HepG2 (cell line): ENCODE results near the gene ADCYAP1. TPM values are rescaled to one million over a fixed set of nuclear protein-coding genes. Genes with fewer than 3 reads are reported as not detected.
A peak's percentile ranks its signal among the peaks of the same experiment; 100 is the strongest.

Experiments
- ATAC-seq: fragments of 200-7000 bp; cut with Tn5 transposase; 3 replicates; pipeline ENCODE4 v1.9.1; 2020; ENCODE audit warnings: mild to moderate bottlenecking, moderate library complexity
- BruUV-seq: library from RNA; stranded (reverse); fragments of 400-500 nt; replicated peaks from 2 replicates; lab custom pipeline; 2021; lab: Mats Ljungman, UMichigan
- CTCF ChIA-PET: fragments of 300-600 bp; formaldehyde crosslinking; extraction: SDS; loops from one replicate; lab custom pipeline; 2021; ENCODE audit warnings: low total read pairs, inconsistent platforms, low intra/inter-chr PET ratio; lab: Yijun Ruan, JAX
- POLR2A ChIA-PET: fragments of 350-600 bp; sonication (Branson Sonifier 250); formaldehyde crosslinking; loops from one replicate; lab custom pipeline; 2020; ENCODE audit warnings: antibody characterized with exemption, inconsistent platforms; lab: Yijun Ruan, JAX
- DNase-seq: peaks from one replicate; pipeline ENCODE4 v3.0.0-alpha.2; 2015; ENCODE audit warnings: low spot score
- FAIRE-seq: peaks from 3 replicates; lab custom pipeline; 2011; peaks lifted over from hg19 to GRCh38; lab: Jason Lieb, UNC
- H2AFZ ChIP-seq: one replicate; pipeline ENCODE4 v1.6.1; 2011; ENCODE audit warnings: low read length, inconsistent platforms
- H3K27ac ChIP-seq: fragments of 300-600 bp; 3 replicates; pipeline ENCODE4 v1.8.0; 2011; ENCODE audit warnings: mixed run types, mild to moderate bottlenecking, mixed read lengths, low read length, inconsistent platforms; ENCODE audit not compliant: insufficient read depth; ENCODE audit errors: extremely low read length
- H3K27me3 ChIP-seq, 2 experiments: fragments of 200-600 bp in 1 of 2; 2 replicates in 1 of 2; 3 replicates in 1 of 2; pipeline versions ENCODE4 v1.6.0 to v1.8.0; 2011; ENCODE audit warnings: low read length in 2 of 2, mild to moderate bottlenecking in 2 of 2, moderate library complexity in 2 of 2, inconsistent platforms in 1 of 2; ENCODE audit not compliant: insufficient read depth in 2 of 2, control insufficient read depth in 1 of 2
- H3K36me3 ChIP-seq, 2 experiments: fragments of 200-600 bp in 1 of 2; replicated peaks in 1 of 2; 2 replicates in 1 of 2; 3 replicates in 1 of 2; pipeline versions ENCODE4 v1.5.1 to v1.8.0; 2011; ENCODE audit warnings: low read length in 2 of 2, inconsistent platforms in 1 of 2; ENCODE audit not compliant: insufficient read depth in 2 of 2, control insufficient read depth in 1 of 2
- H3K4me1 ChIP-seq: 2 replicates; pipeline ENCODE4 v1.5.1; 2012; ENCODE audit warnings: low read length, inconsistent platforms; ENCODE audit not compliant: insufficient read depth
- H3K4me2 ChIP-seq: 2 replicates; pipeline ENCODE4 v1.6.0; 2011; ENCODE audit warnings: low read depth, low read length, inconsistent platforms
- H3K4me3 ChIP-seq, 3 experiments: fragments of 200-600 bp in 1 of 3; sonication (generic), shearing (Covaris generic) in 1 of 3; replicated peaks in 1 of 3; 2 replicates each; pipeline ENCODE4 v1.5.1; 2011 to 2016; ENCODE audit warnings: low read length in 3 of 3, inconsistent platforms in 2 of 3, low read depth in 2 of 3, mild to moderate bottlenecking in 2 of 3, control low read depth in 1 of 3, mixed read lengths in 1 of 3; ENCODE audit not compliant: insufficient read depth in 1 of 3
- H3K79me2 ChIP-seq: one replicate; pipeline ENCODE4 v1.6.1; 2011; ENCODE audit warnings: low read length, inconsistent platforms; ENCODE audit not compliant: insufficient read depth
- H3K9ac ChIP-seq: 2 replicates; pipeline ENCODE4 v1.6.0; 2011; ENCODE audit warnings: mild to moderate bottlenecking, low read depth, low read length, inconsistent platforms; ENCODE audit not compliant: insufficient read depth
- H3K9me3 ChIP-seq: 2 replicates; pipeline ENCODE4 v1.5.1; 2012; ENCODE audit warnings: mild to moderate bottlenecking, low read length
- H4K20me1 ChIP-seq: 2 replicates; pipeline ENCODE4 v1.6.0; 2011; ENCODE audit warnings: inconsistent platforms, mild to moderate bottlenecking, low read length, moderate library complexity; ENCODE audit not compliant: insufficient read depth
- BRF2 ChIP-seq: sonication (generic); formaldehyde crosslinking; IDR thresholded peaks from 2 replicates; pipeline ENCODE4 v1.8.1; 2022; ENCODE audit warnings: mild to moderate bottlenecking, missing genetic modification reagents
- CTCF ChIP-seq: sonication (generic); formaldehyde crosslinking; IDR thresholded peaks from 2 replicates; pipeline ENCODE4 v1.5.0; 2020; ENCODE audit warnings: mild to moderate bottlenecking, missing genetic modification reagents, moderate library complexity
- FOSL2 ChIP-seq: sonication (generic); formaldehyde crosslinking; IDR thresholded peaks from 2 replicates; pipeline ENCODE4 v1.4.0; 2020; ENCODE audit warnings: missing genetic modification reagents
- GPN1 ChIP-seq: sonication (generic); formaldehyde crosslinking; IDR thresholded peaks from 2 replicates; pipeline ENCODE4 v1.5.1; 2020; ENCODE audit warnings: missing genetic modification reagents, borderline replicate concordance
- HMGXB3 ChIP-seq: sonication (generic); formaldehyde crosslinking; IDR thresholded peaks from 2 replicates; pipeline ENCODE4 v1.4.0; 2020; ENCODE audit warnings: missing genetic modification reagents, borderline replicate concordance
- HMGXB4 ChIP-seq, 2 experiments: sonication (generic) in 1 of 2; formaldehyde crosslinking in 1 of 2; IDR thresholded peaks; 2 replicates each; pipeline versions ENCODE4 v1.4.0 to v1.6.1; 2018 to 2020; ENCODE audit warnings: missing genetic modification reagents in 2 of 2, borderline replicate concordance in 1 of 2, low read depth in 1 of 2, mild to moderate bottlenecking in 1 of 2, missing biosample characterization in 1 of 2
- MIER2 ChIP-seq: IDR thresholded peaks from 2 replicates; pipeline ENCODE4 v1.6.1; 2016; ENCODE audit warnings: missing biosample characterization, missing genetic modification reagents
- MXI1 ChIP-seq: IDR thresholded peaks from 3 replicates; pipeline ENCODE4 v1.6.1; 2012; ENCODE audit warnings: low read depth, low read length, inconsistent platforms, borderline replicate concordance
- STAG1 ChIP-seq: sonication (generic); formaldehyde crosslinking; IDR thresholded peaks from 2 replicates; pipeline ENCODE4 v1.4.0; 2020; ENCODE audit warnings: missing genetic modification reagents
- ZFP90 ChIP-seq: sonication (generic); formaldehyde crosslinking; IDR thresholded peaks from 2 replicates; pipeline ENCODE4 v1.8.0; 2022; ENCODE audit warnings: missing genetic modification reagents, mild to moderate bottlenecking, inconsistent platforms, borderline replicate concordance
- ZNF253 ChIP-seq: sonication (generic); formaldehyde crosslinking; IDR thresholded peaks from 2 replicates; pipeline ENCODE4 v1.8.0; 2022; ENCODE audit warnings: mild to moderate bottlenecking, missing genetic modification reagents, borderline replicate concordance
- ZNF282 ChIP-seq: fragments of 450-650 bp; IDR thresholded peaks from 2 replicates; pipeline ENCODE4 v1.6.1; 2018; ENCODE audit not compliant: partially characterized antibody
- ZNF83 ChIP-seq: sonication (generic); formaldehyde crosslinking; IDR thresholded peaks from 2 replicates; pipeline ENCODE4 v1.4.0; 2020; ENCODE audit warnings: missing genetic modification reagents, mild to moderate bottlenecking, borderline replicate concordance
- ZNF841 ChIP-seq: sonication (generic); formaldehyde crosslinking; IDR thresholded peaks from 2 replicates; pipeline ENCODE4 v1.8.1; 2023; ENCODE audit warnings: missing genetic modification reagents, borderline replicate concordance
- ZSCAN22 ChIP-seq: sonication (generic); formaldehyde crosslinking; IDR thresholded peaks from 2 replicates; pipeline ENCODE4 v1.4.0; 2020; ENCODE audit warnings: mild to moderate bottlenecking, missing genetic modification reagents
- WGBS: methylation state at CpG from one replicate; pipeline ENCODE4 v1.1.6; 2017; ENCODE audit warnings: low lambda C conversion rate; 5-methylcytosine and 5-hydroxymethylcytosine counted together
- in situ Hi-C: cut with HindIII; loops from 2 replicates; pipeline ENCODE4 v1.10.0; 2017; ENCODE audit warnings: low pct_unique_long_range_greater_than_20kb; ENCODE audit not compliant: extremely low pct_ligation_motif_present
- intact Hi-C: fragments of 100-400 bp; cut with micrococcal nuclease; formaldehyde crosslinking; loops from one replicate; pipeline ENCODE4 v1.10.0; 2022; ENCODE audit not compliant: unreplicated experiment
- polyA plus RNA-seq, 8 experiments: library from polyadenylated mRNA; depleted of rRNA in 3 of 8; stranded (reverse) in 7 of 8; unstranded in 1 of 8; fragments of >200 nt; fragmentation: Illumina TruSeq in 4 of 8; extraction: Trizol in 4 of 8; gene quantifications; 2 replicates each; pipeline versions ENCODE4 v1.2.1 to v1.2.3, GENCODE V29; 2011 to 2016; ENCODE audit warnings: low read depth in 4 of 8, missing spikeins in 1 of 8, mixed read lengths in 1 of 8; ENCODE audit not compliant: insufficient read depth in 1 of 8
- total RNA-seq, 5 experiments: library from RNA; depleted of rRNA; stranded (reverse); fragments of >200 nt; fragmentation: Illumina TruSeq; extraction: Trizol; gene quantifications; 2 replicates each; pipeline ENCODE4 v1.2.3, GENCODE V29; 2016; ENCODE audit warnings: low read depth in 1 of 5

Gene ADCYAP1
- total and polyA plus RNA-seq, 2 of the 13 experiments (the other 11 are each of a cell fraction or from before 2014, with no cell fraction given): not detected

GRCh38 chr18:864872-865273, 39.8 kb upstream of the ADCYAP1 start:
- H3K4me1 ChIP-seq: no peaks in the 10 kb centered on the region
- intact Hi-C loops: loop anchor here (1.0 to 10.0 kb wide), 2 partner anchors 96 to 650 kb away; no protein-coding TSS in a partner anchor
- DNase-seq (peak; percentile 60), FAIRE-seq (peak; percentile 66), ATAC-seq (peak; percentile 97)
- 4% methylated on average over 12 of the region's 15 CpGs for WGBS
- in situ Hi-C loops: loop anchor here (5.0 to 25.0 kb wide), 3 partner anchors 97 to 1697 kb away; partner anchors contain the start of genes METTL4 and NDC80
- H2AFZ ChIP-seq: no peak overlapping the region
- no peak overlapping the region for H3K9ac ChIP-seq
- no peaks in the 10 kb centered on the region for H3K9me3 ChIP-seq
- H3K79me2 ChIP-seq: no peaks in the 10 kb centered on the region
- H3K36me3 ChIP-seq: no peaks in the 10 kb centered on the region
- ChIA-PET CTCF (interaction anchor here (1.3 to 2.1 kb wide), 3 partner anchors 97 to 1676 kb away, joined by 3 to 22 read pairs (median 5); no protein-coding TSS in a partner anchor), POLR2A (no interaction called here)
- no peak overlapping the region for H3K4me2 ChIP-seq
- H4K20me1 ChIP-seq: no peaks in the 10 kb centered on the region
- no peak overlapping the region for H3K4me3 ChIP-seq
- no TSS peak for BruUV-seq
- H3K27me3 ChIP-seq: peaks cover 0 to 16% of the 10 kb centered on the region in 2 experiments; a peak in 3 of 5 replicates
- H3K27ac ChIP-seq: no peak overlapping the region
- TF ChIP-seq ZNF282: no peak
- TF ChIP-seq MXI1: 0 out of 3 replicates have a peak, but pooled peaks have one; percentile 23
- TF ChIP-seq ZNF841 (CRISPR knock-in tag): no peak
- no peak for TF ChIP-seq ZNF253
- no peak for TF ChIP-seq GPN1 (CRISPR knock-in tag)
- TF ChIP-seq BRF2 (CRISPR knock-in tag): no peak
- TF ChIP-seq FOSL2: peak; percentile 37; the same call in 1 of the 2 replicates
- peak; percentile 99 for TF ChIP-seq STAG1 (CRISPR knock-in tag)
- TF ChIP-seq HMGXB3: peak; percentile 60; the same call in 1 of the 2 replicates
- peak; percentile 70; the same call in 1 of the 2 replicates for TF ChIP-seq MIER2 (CRISPR knock-in tag)
- TF ChIP-seq CTCF (CRISPR knock-in tag): peak; percentile 96
- TF ChIP-seq ZFP90 (CRISPR knock-in tag): no peak
- no peak for TF ChIP-seq ZSCAN22 (CRISPR knock-in tag)
- TF ChIP-seq ZNF83 (CRISPR knock-in tag): no peak
- peak in 1 of 2 experiments; percentile 33; a peak in 1 of 4 replicates for TF ChIP-seq HMGXB4 (CRISPR knock-in tag; IDR thresholded peaks at IDR 0.05; ENCODE audit: borderline replicate concordance in 1 of 2, low read depth in 1 of 2)
